ENCODE results near the gene EGFL6.

DNA sequence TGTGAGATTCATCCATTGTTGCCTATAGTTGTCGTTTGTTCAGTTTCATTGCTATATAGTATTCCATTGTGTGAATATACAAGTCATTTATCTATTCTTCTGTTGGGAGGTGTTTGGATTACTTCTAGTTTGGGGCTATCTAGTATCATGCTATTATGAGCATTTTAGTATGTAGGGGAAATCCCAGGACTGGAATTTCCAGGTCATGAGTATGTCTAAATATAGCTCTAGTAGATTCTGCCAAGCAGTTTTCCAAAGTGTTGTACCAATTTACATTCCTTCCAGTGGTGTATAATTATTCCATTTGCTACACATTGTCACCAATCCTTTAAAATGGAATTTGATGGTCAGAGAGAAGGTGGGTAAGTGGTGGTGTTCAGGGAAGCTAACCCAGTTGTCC, 30.1 kb downstream of the EGFL6 start:
- no peak for TF ChIP-seq HDAC2 (IDR thresholded peaks at IDR 0.05)
- no peak for TF ChIP-seq FOSL2 (IDR thresholded peaks at IDR 0.05)
- TF ChIP-seq FOSL2 (CRISPR knock-in tag; IDR thresholded peaks at IDR 0.05), result no peak
- TF ChIP-seq, protein P1, sequence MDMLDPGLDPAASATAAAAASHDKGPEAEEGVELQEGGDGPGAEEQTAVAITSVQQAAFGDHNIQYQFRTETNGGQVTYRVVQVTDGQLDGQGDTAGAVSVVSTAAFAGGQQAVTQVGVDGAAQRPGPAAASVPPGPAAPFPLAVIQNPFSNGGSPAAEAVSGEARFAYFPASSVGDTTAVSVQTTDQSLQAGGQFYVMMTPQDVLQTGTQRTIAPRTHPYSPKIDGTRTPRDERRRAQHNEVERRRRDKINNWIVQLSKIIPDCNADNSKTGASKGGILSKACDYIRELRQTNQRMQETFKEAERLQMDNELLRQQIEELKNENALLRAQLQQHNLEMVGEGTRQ (IDR thresholded peaks at IDR 0.05), result no peak
- TF ChIP-seq, protein P2, sequence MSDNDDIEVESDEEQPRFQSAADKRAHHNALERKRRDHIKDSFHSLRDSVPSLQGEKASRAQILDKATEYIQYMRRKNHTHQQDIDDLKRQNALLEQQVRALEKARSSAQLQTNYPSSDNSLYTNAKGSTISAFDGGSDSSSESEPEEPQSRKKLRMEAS (IDR thresholded peaks at IDR 0.05), result no peak
- TF ChIP-seq, protein P3, sequence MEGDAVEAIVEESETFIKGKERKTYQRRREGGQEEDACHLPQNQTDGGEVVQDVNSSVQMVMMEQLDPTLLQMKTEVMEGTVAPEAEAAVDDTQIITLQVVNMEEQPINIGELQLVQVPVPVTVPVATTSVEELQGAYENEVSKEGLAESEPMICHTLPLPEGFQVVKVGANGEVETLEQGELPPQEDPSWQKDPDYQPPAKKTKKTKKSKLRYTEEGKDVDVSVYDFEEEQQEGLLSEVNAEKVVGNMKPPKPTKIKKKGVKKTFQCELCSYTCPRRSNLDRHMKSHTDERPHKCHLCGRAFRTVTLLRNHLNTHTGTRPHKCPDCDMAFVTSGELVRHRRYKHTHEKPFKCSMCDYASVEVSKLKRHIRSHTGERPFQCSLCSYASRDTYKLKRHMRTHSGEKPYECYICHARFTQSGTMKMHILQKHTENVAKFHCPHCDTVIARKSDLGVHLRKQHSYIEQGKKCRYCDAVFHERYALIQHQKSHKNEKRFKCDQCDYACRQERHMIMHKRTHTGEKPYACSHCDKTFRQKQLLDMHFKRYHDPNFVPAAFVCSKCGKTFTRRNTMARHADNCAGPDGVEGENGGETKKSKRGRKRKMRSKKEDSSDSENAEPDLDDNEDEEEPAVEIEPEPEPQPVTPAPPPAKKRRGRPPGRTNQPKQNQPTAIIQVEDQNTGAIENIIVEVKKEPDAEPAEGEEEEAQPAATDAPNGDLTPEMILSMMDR (IDR thresholded peaks at IDR 0.05), result no peak
- TF ChIP-seq BHLHE40 (IDR thresholded peaks at IDR 0.05; ENCODE audit: low read depth, low read length), result no peak
